Measurements from ENCODE around the gene KIAA1755. TPM values are rescaled to one million over a fixed set of nuclear protein-coding genes. Genes with fewer than 3 reads are reported as not detected.

KIAA1755 gene, protein sequence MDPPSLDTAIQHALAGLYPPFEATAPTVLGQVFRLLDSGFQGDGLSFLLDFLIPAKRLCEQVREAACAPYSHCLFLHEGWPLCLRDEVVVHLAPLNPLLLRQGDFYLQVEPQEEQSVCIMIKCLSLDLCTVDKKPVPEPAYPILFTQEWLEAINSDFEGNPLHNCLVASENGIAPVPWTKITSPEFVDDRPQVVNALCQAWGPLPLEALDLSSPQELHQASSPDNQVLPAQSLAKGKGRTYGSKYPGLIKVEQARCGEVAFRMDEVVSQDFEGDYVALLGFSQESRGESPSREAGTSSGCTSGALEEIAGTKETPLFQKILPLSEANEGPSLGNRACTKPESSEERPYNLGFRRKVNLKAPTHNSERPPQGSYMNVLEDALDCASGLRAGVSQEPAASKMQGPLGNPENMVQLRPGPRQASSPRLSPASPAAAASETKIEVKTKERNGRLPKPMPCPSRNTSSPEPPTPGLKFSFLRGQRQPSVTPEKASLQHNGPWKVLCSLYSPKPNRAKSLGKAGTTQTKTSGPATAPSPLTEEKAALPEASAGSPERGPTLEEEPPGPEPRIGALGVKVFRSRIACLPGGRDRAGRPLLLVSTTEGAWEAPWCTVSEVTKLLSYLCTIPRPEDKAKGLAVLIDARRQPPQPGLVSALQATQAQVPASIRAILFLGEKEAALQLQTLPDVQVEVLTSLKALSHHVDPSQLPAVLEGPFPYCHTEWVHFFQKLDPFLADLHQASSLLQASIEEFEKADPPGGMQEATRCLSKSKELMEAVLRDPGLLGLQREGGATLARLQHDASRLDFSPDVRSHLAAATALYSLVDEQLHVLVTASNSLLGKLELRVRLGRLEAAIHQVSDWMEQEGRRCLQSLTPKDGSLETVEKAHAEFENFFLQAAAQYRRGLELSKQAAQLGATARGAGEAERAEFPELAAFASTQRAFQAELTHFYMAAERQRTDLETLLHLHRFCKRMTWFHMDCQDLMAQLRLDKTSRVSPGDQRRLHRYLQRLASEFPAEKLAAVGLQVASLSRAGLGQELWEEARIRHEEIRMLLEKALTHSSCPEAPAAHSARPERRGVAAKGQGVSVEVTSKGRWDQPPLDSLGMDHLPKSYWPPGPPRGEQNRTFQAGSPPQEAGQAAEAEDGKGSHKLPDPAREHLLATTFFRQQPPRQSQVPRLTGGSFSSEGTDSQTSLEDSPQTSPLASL
- total RNA-seq: not detected

DNA sequence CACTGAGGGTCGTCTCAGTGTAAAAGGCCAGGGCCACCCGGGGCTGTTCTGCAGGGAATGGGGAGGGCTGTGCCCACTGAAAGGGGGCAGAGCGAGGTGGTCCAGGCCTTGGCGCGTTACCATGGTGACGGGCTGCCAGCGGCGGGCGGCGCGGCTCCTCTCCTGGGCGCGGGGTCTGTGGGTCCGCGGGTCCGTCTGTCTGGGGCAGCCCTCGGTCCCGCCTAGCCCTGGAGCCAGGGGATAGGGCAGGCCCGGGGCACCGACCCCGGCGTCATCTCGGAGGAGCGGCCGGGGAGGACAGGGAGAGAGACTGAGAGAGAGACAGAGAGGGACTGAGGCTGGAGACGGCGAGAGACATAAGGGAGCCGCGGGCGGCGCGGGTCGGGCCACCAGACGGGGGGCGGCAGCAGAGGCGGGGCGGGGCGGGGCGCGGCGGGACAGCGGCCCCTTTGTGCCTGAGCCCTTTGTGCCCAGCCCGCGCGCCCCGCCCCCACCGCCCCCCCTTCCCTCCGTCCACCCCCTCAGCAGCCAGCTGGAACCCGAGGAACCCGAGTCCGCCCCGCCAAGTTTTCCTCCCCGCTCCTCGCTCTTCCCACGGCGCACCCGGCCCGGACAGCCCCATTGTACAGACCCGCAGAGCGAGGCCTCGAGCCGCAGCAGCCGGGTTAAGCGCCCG lies at the start of gene KIAA1755:
Gene KIAA1755 (minus strand): TSS at position 358 of the 676 bp plus-strand sequence. CDS start 235 bp downstream, at position 123.

DNA sequence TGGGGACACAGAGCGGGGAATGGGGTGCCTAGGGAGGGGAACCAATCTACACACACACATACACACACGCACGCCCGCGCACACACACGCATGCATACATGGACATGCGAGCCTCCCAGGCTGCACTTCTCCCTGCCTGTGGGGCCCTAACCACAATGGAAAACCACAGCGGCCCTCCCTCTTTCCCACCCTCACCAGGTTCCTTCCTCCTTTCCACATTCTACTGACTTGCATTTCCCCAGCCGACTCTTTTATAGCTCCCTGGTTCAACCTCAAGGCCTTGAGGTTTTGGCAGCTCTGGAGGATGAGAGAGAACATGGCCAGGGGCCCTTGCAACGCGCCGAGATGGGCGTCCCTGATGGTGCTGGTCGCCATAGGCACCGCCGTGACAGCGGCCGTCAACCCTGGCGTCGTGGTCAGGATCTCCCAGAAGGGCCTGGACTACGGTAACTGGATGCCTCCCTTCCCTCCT lies 43.4 kb upstream of the KIAA1755 start, which contains the start of gene BPI:
Gene BPI (plus strand): TSS at position 249 of the 472 bp plus-strand sequence. CDS start 68 bp downstream, at position 317.

DNA sequence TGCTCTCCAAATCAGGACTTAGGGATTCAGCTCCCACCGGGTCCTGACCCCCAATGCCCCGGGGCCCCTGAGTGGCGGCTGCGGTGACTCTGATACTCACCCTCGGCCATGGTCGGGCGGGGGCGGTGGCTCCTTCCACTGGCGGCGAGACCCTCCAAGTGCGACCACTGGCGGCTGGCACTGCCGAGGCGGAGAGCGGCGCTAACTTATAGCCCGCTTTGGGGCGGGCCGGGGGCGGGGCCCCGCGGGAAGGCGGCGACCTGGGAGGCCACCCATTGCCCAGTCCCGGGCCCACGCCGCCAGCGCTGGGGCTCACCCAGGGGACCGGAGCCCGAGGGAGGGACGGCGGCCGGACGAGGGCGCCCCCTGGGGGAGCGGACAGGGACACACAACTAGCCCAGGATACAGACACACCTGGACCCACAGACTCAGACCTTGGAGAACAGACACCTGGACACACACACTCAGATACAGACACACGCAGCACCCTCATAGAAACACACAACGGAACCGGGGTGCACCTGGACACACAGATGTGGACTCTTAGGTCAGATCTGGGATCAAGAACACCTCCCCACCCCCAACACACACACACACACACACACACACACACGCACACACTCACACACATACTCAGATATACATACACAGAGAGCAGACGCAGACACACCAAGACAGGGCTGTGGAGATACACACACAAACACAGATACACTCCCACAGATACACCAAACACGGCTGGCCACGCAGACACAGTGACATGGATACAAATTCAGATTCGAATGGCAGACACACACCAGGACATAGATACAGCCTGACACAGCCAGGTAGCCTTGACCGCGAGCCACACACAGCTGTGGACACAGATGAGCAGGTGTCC lies 95.2 kb downstream of the KIAA1755 start, which contains the start of gene TGM2:
Gene TGM2 (minus strand): TSS at position 182 of the 877 bp plus-strand sequence. CDS start 72 bp downstream, at position 110.

Other genes with a start within 250 kb of the KIAA1755 start
- 10 to 100 TPM; 23.8 to 24.8 TPM for gene TTI1, start 227.3 kb downstream of the KIAA1755 start, total RNA-seq
- 10 to 100 TPM; 34.3 to 34.7 TPM for gene RPRD1B, start 227.0 kb downstream of the KIAA1755 start, total RNA-seq
- gene TGM2, start 95.5 kb downstream of the KIAA1755 start, total RNA-seq: under 1 TPM; 0.10 to 0.12 TPM
- not detected for gene BPI, start 43.4 kb upstream of the KIAA1755 start, total RNA-seq
- not detected for gene LBP, start 85.7 kb upstream of the KIAA1755 start, total RNA-seq
- 10 to 100 TPM; 32.0 to 36.8 TPM for gene SNHG17, start 174.6 kb upstream of the KIAA1755 start, total RNA-seq
- 10 to 100 TPM; 30.9 to 33.8 TPM for gene RALGAPB, start 212.1 kb upstream of the KIAA1755 start, total RNA-seq